Measurements from ENCODE around the gene BBLN.

BBLN gene

DNA sequence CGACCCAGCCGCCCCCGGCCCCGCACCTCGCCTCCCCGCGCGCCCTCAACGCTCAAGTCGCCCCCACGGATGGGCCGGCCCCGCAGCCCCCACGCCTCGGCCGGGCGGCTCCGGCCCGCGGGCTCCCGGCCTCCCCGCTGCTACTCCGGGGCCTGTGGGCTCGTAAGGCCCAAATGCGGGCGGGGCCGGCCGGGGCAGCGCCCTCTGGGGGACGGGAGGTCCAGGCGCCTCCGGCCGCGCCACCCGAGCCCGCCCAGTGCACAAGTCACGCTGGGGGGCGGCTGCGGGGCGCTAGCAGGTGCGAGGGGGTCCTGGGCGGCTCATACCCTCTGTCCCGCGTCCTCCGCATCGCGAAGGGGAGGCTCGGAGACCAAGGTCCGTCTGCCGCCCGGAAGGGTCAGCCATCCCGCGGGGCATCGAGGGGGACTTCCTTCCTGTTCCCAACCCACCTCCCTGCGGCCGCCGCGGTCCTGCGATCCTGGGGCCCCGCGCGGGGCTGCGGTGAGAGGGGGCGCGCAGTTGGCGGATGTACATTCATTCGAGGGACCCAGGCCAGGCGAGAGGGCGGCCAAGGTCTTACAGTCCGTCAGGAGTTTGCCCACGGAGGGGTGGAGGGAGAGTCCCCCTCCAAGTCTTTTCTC is 31.5 kb downstream of the BBLN start, which contains the start of gene CIZ1:
Gene CIZ1, minus strand, starts transcription at position 167 of the 641 bp plus-strand sequence. CDS start 715 bp downstream, outside the sequence.
- in situ Hi-C loops (cut with MboI; ENCODE audit: low pct_unique_long_range_greater_than_20kb, low sequenced_read_pairs, unreplicated experiment), result no loop called here
- TF ChIP-seq, protein P1, sequence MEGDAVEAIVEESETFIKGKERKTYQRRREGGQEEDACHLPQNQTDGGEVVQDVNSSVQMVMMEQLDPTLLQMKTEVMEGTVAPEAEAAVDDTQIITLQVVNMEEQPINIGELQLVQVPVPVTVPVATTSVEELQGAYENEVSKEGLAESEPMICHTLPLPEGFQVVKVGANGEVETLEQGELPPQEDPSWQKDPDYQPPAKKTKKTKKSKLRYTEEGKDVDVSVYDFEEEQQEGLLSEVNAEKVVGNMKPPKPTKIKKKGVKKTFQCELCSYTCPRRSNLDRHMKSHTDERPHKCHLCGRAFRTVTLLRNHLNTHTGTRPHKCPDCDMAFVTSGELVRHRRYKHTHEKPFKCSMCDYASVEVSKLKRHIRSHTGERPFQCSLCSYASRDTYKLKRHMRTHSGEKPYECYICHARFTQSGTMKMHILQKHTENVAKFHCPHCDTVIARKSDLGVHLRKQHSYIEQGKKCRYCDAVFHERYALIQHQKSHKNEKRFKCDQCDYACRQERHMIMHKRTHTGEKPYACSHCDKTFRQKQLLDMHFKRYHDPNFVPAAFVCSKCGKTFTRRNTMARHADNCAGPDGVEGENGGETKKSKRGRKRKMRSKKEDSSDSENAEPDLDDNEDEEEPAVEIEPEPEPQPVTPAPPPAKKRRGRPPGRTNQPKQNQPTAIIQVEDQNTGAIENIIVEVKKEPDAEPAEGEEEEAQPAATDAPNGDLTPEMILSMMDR (IDR thresholded peaks at IDR 0.05; ENCODE audit: extremely low read depth, insufficient read depth, missing control alignments), result peak; percentile 93
- DNase-seq (ENCODE audit: low spot score), result peak; percentile 96

DNA sequence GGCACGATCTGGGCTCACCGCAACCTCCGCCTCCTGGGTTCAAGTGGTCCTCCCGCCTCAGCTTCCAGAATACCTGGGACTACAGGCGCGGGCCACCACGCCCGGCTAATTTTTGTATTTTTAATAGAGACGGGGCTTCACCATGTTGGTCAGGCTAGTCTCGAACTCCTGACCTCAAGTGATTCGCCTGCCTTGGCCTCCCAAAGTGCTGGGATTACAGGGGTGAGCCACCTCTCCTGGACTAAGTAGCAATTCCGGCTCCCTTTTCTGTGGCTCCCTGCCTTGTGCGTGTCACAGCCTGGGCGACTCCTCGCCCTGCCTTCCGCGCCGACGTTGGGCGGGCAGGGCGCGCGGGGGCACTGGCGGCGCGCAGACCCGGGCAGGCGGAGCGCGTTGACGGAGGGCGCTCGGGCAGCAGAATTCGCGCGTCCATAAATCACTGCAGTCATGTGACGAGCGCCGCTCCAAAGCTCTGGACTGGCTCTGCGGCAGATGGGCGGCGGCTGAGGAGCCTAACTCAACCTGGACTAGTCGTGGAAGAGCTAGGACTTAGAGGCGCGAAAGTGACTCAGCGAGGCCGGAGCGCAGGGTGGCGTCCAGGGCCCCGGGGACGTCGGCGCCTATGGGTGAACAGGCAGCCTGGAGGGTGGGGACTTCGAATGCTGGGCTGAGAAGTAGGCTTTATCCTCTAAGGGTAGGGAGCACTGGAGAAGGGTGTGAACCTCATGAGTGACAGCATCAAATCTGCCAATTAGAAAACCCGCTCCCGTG is 32.7 kb downstream of the BBLN start:
- peak; percentile 82 for DNase-seq (ENCODE audit: low spot score)
- in situ Hi-C loops (cut with MboI; ENCODE audit: low pct_unique_long_range_greater_than_20kb, low sequenced_read_pairs, unreplicated experiment), result no loop called here

DNA sequence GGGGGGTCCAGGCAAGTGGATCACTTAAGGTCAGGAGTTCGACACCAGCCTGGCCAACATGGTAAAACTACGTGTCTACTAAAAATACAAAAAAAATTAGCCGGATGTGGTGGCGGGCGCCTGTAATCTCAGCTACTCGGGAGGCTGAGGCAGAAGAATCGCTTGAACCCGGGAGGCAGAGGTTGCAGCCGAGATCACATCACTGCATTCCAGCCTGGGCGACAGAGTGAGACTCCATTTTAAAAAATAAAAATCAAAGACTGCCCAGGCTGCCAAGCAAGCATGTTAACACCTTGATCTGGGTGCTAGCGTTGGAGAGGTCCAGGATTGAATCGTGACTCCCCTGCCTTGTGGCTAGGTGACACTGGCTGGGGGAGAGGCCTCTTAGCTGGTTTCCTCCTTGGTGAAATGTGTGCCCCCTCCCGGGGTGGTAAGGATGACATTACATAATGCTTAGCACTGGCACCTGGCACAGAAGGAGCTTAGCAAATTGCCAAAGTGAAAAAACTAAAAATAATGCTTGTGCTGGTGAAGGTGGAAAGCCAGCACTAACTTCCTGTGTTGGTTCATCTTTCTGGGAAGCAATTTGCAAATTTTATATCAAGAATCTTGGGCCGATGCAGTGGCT is 33.5 kb downstream of the BBLN start:
- TF ChIP-seq, protein P1 (IDR thresholded peaks at IDR 0.05; ENCODE audit: extremely low read depth, insufficient read depth, missing control alignments), result no peak
- DNase-seq (ENCODE audit: low spot score), result no peak
- in situ Hi-C loops (cut with MboI; ENCODE audit: low pct_unique_long_range_greater_than_20kb, low sequenced_read_pairs, unreplicated experiment), result no loop called here

More for the DNA sequence above, 32.7 kb downstream of the BBLN start:
- TF ChIP-seq, protein P1 (IDR thresholded peaks at IDR 0.05; ENCODE audit: extremely low read depth, insufficient read depth, missing control alignments), result peak; percentile 82

DNA sequence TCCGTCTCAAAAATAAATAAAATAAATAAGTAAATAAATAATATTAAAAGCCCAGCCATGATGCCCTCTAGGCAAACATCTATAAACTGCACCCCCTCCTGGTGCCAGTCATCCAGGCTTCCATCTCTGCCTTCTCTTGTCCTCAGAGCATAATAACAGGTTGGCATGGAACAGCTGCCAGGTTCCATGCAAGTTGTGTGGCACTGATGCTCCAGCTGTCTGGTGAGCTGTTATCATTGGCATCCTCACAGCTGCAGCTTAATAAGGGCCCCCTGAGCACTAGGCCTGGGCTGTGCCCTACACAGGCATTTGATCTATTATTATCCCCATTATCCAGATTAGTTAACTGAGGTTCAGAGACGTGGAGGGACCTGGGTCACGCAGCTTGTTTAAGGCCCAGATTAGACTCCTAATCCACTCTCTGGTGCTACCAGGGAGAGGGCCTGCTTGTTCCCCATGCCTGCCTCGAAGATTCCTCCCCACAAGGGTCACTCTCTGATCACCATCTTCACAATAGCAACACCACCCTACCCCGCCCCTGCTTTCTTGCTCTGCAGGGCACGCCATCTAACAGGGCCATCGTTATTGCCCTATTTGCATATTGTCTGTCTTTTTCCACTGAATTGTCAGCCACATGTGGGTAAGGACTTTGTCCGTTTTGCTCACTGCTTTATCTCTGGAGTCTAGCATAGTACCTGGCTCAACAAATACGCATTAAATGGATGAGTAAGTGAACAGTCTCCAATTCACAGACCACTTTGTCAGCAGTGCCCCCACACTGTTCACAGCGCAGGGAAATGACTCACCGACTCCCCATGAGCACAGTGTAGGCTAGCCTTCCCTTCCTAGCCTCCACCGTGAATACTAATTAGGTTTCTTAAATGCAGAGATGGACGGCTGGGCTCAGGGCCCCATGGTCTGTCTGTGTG is 41.6 kb downstream of the BBLN start:
- DNase-seq (ENCODE audit: low spot score), result no peak
- in situ Hi-C loops (cut with MboI; ENCODE audit: low pct_unique_long_range_greater_than_20kb, low sequenced_read_pairs, unreplicated experiment), result no loop called here

DNA sequence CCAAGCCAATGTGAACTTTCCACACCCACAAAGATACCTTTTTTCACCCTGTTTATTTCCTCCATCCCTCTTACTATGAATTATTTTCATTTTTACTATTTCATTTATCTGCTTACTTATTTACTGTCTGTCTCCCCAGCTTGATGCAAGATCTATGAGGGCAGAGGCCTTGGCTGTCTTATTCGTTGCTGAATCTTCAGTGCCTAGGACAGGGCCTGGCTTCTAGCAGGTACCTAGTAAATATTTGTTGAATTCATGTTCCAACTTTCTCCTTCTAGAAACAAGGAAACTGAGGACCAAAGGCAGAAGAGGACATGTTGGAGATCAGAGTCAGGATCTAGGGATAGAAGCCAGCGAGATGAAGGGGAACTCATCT is 42.6 kb downstream of the BBLN start:
- in situ Hi-C loops (cut with MboI; ENCODE audit: low pct_unique_long_range_greater_than_20kb, low sequenced_read_pairs, unreplicated experiment), result no loop called here
- TF ChIP-seq, protein P1 (IDR thresholded peaks at IDR 0.05; ENCODE audit: extremely low read depth, insufficient read depth, missing control alignments), result no peak
- DNase-seq (ENCODE audit: low spot score), result no peak

More for the DNA sequence above, 41.6 kb downstream of the BBLN start:
- TF ChIP-seq, protein P1 (IDR thresholded peaks at IDR 0.05; ENCODE audit: extremely low read depth, insufficient read depth, missing control alignments), result no peak

Measured in GM13977 (cell line).